HCT116 (cell line): ENCODE data around the gene MYADM. TPM values are rescaled to one million over a fixed set of nuclear protein-coding genes. Genes with fewer than 3 reads are reported as not detected.

ENCODE experiments used
- ATAC-seq: fragments of 200-7000 bp; cut with Tn5 transposase; 2 replicates; pipeline ENCODE4 v1.9.1; 2020; ENCODE audit warnings: mild to moderate bottlenecking, moderate library complexity
- BruUV-seq: library from RNA; stranded (reverse); fragments of 400-500 nt; replicated peaks from 2 replicates; lab custom pipeline; 2021; lab: Mats Ljungman, UMichigan
- CTCF ChIA-PET: fragments of 300-600 bp; sonication (Branson Sonifier 250); formaldehyde crosslinking; loops from one replicate; lab custom pipeline; 2021; ENCODE audit warnings: antibody characterized with exemption; lab: Charles Lee
- POLR2A ChIA-PET: fragments of 300-600, 350-600 bp; sonication (Branson Sonifier 250); formaldehyde crosslinking; loops from one replicate; lab custom pipeline; 2021; ENCODE audit warnings: antibody characterized with exemption; lab: Charles Lee
- RAD21 ChIA-PET, 2 experiments: fragments of 300-600 bp; sonication (Branson Sonifier 250); formaldehyde crosslinking; loops; one replicate each; lab custom pipeline; 2023; ENCODE audit warnings: low total read pairs in 2 of 2; ENCODE audit not compliant: uncharacterized antibody in 2 of 2, unreplicated experiment in 2 of 2, low non-redundant PET in 1 of 2; lab: Charles Lee
- DNase-seq: peaks from one replicate; pipeline ENCODE4 v3.0.0-alpha.2; 2010; ENCODE audit warnings: low read depth, low spot score
- H2AFZ ChIP-seq: fragments of 200-600 bp; shearing (Covaris generic), sonication (generic); 2 replicates; pipeline ENCODE4 v1.6.1; 2017; ENCODE audit warnings: low read depth, mixed run types, mixed read lengths, antibody characterized with exemption, low read length; ENCODE audit not compliant: poor library complexity, severe bottlenecking
- H3K27ac ChIP-seq: 2 replicates; pipeline ENCODE4 v1.5.1; 2012; ENCODE audit warnings: low read depth, low read length
- H3K27me3 ChIP-seq: fragments of 200-600 bp; sonication (generic); 2 replicates; pipeline ENCODE4 v1.6.1; 2016; ENCODE audit warnings: mixed run types, low read length, mixed read lengths; ENCODE audit not compliant: insufficient read depth
- H3K36me3 ChIP-seq, 2 experiments: fragments of 200-500 bp in 1 of 2; fragments of 200-600 bp in 1 of 2; sonication (Bioruptor generic) in 1 of 2; sonication (generic) in 1 of 2; 2 replicates each; pipeline versions ENCODE4 v1.5.1 to v1.6.1; 2014 to 2016; ENCODE audit warnings: low read length in 2 of 2, inconsistent platforms in 1 of 2, mixed read lengths in 1 of 2, mixed run types in 1 of 2; ENCODE audit not compliant: insufficient read depth in 2 of 2, control insufficient read depth in 1 of 2
- H3K4me1 ChIP-seq, 2 experiments: fragments of 200-600 bp in 1 of 2; sonication (generic) in 1 of 2; 2 replicates each; pipeline versions ENCODE4 v1.5.1 to v1.6.1; 2012 to 2017; ENCODE audit warnings: low read length in 2 of 2, inconsistent platforms in 1 of 2, mild to moderate bottlenecking in 1 of 2, mixed read lengths in 1 of 2, mixed run types in 1 of 2, moderate library complexity in 1 of 2; ENCODE audit not compliant: insufficient read depth in 2 of 2, control insufficient read depth in 1 of 2
- H3K4me2 ChIP-seq: fragments of 200-600 bp; sonication (generic); 2 replicates; pipeline ENCODE4 v1.6.1; 2017; ENCODE audit warnings: mixed run types, low read length, mixed read lengths
- H3K4me3 ChIP-seq, 2 experiments: fragments of 200-600 bp in 1 of 2; sonication (generic) in 1 of 2; replicated peaks in 1 of 2; 2 replicates each; pipeline ENCODE4 v1.5.1; 2011 to 2016; ENCODE audit warnings: low read length in 2 of 2, control low read depth in 1 of 2, low read depth in 1 of 2, mild to moderate bottlenecking in 1 of 2, mixed read lengths in 1 of 2, mixed run types in 1 of 2
- H3K79me2 ChIP-seq: fragments of 200-600 bp; sonication (generic); 2 replicates; pipeline ENCODE4 v1.6.1; 2017; ENCODE audit warnings: mild to moderate bottlenecking, mixed run types, low read length, moderate library complexity, mixed read lengths; ENCODE audit not compliant: insufficient read depth
- H3K9ac ChIP-seq: fragments of 200-600 bp; sonication (generic); 2 replicates; pipeline ENCODE4 v1.6.1; 2016; ENCODE audit warnings: low read length, mixed read lengths
- H3K9me2 ChIP-seq: fragments of 200-600 bp; sonication (generic), shearing (Covaris generic); 2 replicates; pipeline ENCODE4 v1.6.1; 2017; ENCODE audit warnings: mixed run types, mild to moderate bottlenecking, moderate library complexity; ENCODE audit not compliant: insufficient read depth
- H3K9me3 ChIP-seq, 2 experiments: fragments of 200-500 bp in 1 of 2; fragments of 200-600 bp in 1 of 2; sonication (Bioruptor generic) in 1 of 2; sonication (generic) in 1 of 2; 2 replicates each; pipeline ENCODE4 v1.6.1; 2014 to 2017; ENCODE audit warnings: low read length in 2 of 2, mixed read lengths in 2 of 2, inconsistent platforms in 1 of 2, low read depth in 1 of 2, mild to moderate bottlenecking in 1 of 2, mixed run types in 1 of 2, moderate library complexity in 1 of 2; ENCODE audit not compliant: control insufficient read depth in 1 of 2, insufficient read depth in 1 of 2
- H4K20me1 ChIP-seq: fragments of 200-600 bp; sonication (generic), shearing (Covaris generic); 2 replicates; pipeline ENCODE4 v1.6.1; 2017; ENCODE audit warnings: mixed run types, mild to moderate bottlenecking, moderate library complexity; ENCODE audit not compliant: insufficient read depth
- CBX3 ChIP-seq: IDR thresholded peaks from 2 replicates; pipeline ENCODE4 v1.6.1; 2012; ENCODE audit warnings: low read depth
- CEBPB ChIP-seq: IDR thresholded peaks from 2 replicates; pipeline ENCODE4 v1.6.1; 2012; ENCODE audit warnings: low read depth
- ELF1 ChIP-seq: IDR thresholded peaks from 2 replicates; pipeline ENCODE4 v1.6.1; 2012; ENCODE audit warnings: low read depth, borderline replicate concordance
- EZH2phosphoT487 ChIP-seq: fragments of 200-600 bp; IDR thresholded peaks from 2 replicates; pipeline ENCODE4 v1.6.1; 2018; ENCODE audit warnings: antibody characterized with exemption, borderline replicate concordance
- FOSL1 ChIP-seq: IDR thresholded peaks from 2 replicates; pipeline ENCODE4 v1.6.1; 2012; ENCODE audit warnings: low read depth
- JUND ChIP-seq: IDR thresholded peaks from 2 replicates; pipeline ENCODE4 v1.6.1; 2012
- POLR2A ChIP-seq: IDR thresholded peaks from 2 replicates; pipeline ENCODE4 v1.7.0; 2011; ENCODE audit warnings: borderline replicate concordance; ENCODE audit not compliant: insufficient read depth, insufficient read length; ENCODE audit errors: extremely low read depth
- POLR2AphosphoS5 ChIP-seq: IDR thresholded peaks from 2 replicates; pipeline ENCODE4 v1.6.1; 2011; ENCODE audit warnings: mild to moderate bottlenecking, low read depth, low read length, moderate library complexity
- RAD21 ChIP-seq: IDR thresholded peaks from 2 replicates; pipeline ENCODE4 v1.6.1; 2012; ENCODE audit warnings: low read depth, mild to moderate bottlenecking
- SP1 ChIP-seq: IDR thresholded peaks from 2 replicates; pipeline ENCODE4 v1.6.1; 2012; ENCODE audit warnings: low read depth
- SRF ChIP-seq: IDR thresholded peaks from 2 replicates; pipeline ENCODE4 v1.6.1; 2012; ENCODE audit warnings: low read depth
- TCF7L2 ChIP-seq: IDR thresholded peaks from 2 replicates; pipeline ENCODE4 v1.7.0; 2011; ENCODE audit warnings: borderline replicate concordance, inconsistent platforms; ENCODE audit not compliant: insufficient read depth, insufficient read length; ENCODE audit errors: extremely low read depth
- ZFX ChIP-seq: fragments of 450-650 bp; IDR thresholded peaks from 2 replicates; pipeline ENCODE4 v1.6.1; 2017
- ZNF274 ChIP-seq: fragments of 200-500 bp; sonication (Bioruptor generic); IDR thresholded peaks from 2 replicates; pipeline ENCODE4 v1.6.1; 2014; ENCODE audit warnings: mild to moderate bottlenecking, low read depth, low read length, inconsistent platforms
- intact Hi-C: fragments of 100-400 bp; cut with micrococcal nuclease; formaldehyde crosslinking; loops from 2 replicates; pipeline ENCODE4 v1.10.0; 2022
- total RNA-seq: library from RNA; stranded (reverse); gene quantifications from one replicate; pipeline ENCODE4 v1.2.1, GENCODE V29; 2021; ENCODE audit not compliant: unreplicated experiment
- TF ChIP-seq, protein P1 (sequence below): IDR thresholded peaks from 2 replicates; pipeline ENCODE4 v1.6.1; 2012; ENCODE audit warnings: low read depth
- TF ChIP-seq, protein P2 (sequence below): IDR thresholded peaks from 2 replicates; pipeline ENCODE4 v1.6.1; 2011; ENCODE audit warnings: mild to moderate bottlenecking, low read length, moderate library complexity; ENCODE audit not compliant: insufficient replicate concordance; ENCODE audit errors: extremely low read depth
- TF ChIP-seq, protein P3 (sequence below), 3 experiments: fragments of 200-600 bp in 1 of 3; sonication (generic) in 1 of 3; IDR thresholded peaks in 2 of 3; conservative IDR thresholded peaks in 1 of 3; 2 replicates each; pipeline ENCODE4 v1.5.1; 2012 to 2017; ENCODE audit warnings: low read depth in 2 of 3, low read length in 2 of 3, antibody characterized with exemption in 1 of 3, borderline replicate concordance in 1 of 3, control low read depth in 1 of 3, mild to moderate bottlenecking in 1 of 3, mixed read lengths in 1 of 3, mixed run types in 1 of 3, moderate library complexity in 1 of 3; ENCODE audit not compliant: insufficient read depth in 1 of 3
- TF ChIP-seq, protein P4 (sequence below): IDR thresholded peaks from 2 replicates; pipeline ENCODE4 v1.6.1; 2012
- TF ChIP-seq, protein P5 (sequence below): IDR thresholded peaks from 2 replicates; pipeline ENCODE4 v1.6.1; 2012

The MYADM gene
- total RNA-seq, 1 experiment from 2014 or later: 79.6 TPM

DNA sequence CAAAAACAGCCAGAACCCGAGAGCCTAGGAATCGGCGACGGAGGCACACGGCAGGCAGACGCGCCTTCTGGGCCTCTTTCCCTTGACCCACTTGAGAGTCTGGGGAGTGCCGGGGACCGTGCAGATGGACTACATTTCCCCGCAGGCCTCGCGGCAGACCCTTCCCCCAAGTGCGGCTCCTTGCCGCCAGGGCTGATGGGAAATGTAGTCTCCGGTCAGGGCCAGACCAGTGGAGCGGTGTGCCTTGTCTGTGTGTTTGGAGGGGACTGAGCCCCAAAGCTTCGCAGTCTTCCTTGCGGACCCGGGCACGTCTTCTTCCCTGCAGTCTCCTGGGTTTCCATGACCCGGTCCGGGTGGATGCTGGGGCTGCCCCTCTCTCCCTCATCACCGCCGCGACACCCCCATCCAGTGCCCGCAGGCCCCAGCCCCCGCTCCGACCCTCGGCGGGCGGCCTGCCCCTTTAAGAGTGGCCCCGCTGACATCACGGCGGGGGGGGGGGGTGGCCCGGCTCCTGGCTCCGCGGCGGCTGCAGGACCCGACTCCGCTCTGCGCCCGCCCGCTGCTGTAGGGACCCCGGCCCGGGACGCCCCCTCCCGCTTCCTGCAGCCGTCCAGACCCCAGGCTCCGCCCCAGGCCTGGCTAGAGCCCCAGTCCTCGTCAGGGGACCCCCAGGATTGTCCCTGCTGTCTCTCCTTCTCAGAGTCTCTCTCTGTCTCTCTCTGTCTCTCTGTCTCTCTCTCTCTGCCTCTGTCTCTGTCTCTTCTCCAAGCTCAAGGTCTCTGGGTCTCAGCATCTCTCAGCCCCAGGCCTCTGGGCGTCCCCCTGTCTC lies 40.6 kb downstream of the MYADM start:
- POLR2A ChIA-PET: no interaction called here
- no peaks in the 10 kb centered on the region for H3K79me2 ChIP-seq
- RAD21 ChIA-PET: no interaction called here
- H2AFZ ChIP-seq: no peak overlapping the region
- ATAC-seq: peak; percentile 66
- no peaks in the 10 kb centered on the region for H3K9me3 ChIP-seq
- no peak for DNase-seq
- TF ChIP-seq, protein P1, sequence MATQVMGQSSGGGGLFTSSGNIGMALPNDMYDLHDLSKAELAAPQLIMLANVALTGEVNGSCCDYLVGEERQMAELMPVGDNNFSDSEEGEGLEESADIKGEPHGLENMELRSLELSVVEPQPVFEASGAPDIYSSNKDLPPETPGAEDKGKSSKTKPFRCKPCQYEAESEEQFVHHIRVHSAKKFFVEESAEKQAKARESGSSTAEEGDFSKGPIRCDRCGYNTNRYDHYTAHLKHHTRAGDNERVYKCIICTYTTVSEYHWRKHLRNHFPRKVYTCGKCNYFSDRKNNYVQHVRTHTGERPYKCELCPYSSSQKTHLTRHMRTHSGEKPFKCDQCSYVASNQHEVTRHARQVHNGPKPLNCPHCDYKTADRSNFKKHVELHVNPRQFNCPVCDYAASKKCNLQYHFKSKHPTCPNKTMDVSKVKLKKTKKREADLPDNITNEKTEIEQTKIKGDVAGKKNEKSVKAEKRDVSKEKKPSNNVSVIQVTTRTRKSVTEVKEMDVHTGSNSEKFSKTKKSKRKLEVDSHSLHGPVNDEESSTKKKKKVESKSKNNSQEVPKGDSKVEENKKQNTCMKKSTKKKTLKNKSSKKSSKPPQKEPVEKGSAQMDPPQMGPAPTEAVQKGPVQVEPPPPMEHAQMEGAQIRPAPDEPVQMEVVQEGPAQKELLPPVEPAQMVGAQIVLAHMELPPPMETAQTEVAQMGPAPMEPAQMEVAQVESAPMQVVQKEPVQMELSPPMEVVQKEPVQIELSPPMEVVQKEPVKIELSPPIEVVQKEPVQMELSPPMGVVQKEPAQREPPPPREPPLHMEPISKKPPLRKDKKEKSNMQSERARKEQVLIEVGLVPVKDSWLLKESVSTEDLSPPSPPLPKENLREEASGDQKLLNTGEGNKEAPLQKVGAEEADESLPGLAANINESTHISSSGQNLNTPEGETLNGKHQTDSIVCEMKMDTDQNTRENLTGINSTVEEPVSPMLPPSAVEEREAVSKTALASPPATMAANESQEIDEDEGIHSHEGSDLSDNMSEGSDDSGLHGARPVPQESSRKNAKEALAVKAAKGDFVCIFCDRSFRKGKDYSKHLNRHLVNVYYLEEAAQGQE: no peak
- TF ChIP-seq RAD21 (no peak), TCF7L2 (no peak), ZNF274 (no peak), FOSL1 (no peak), SP1 (no peak), JUND (no peak), POLR2A (no peak), POLR2AphosphoS5 (no peak), CBX3 (no peak), EZH2phosphoT487 (no peak), CEBPB (no peak), ELF1 (no peak), ZFX (no peak), SRF (no peak)
- TF ChIP-seq, protein P2, sequence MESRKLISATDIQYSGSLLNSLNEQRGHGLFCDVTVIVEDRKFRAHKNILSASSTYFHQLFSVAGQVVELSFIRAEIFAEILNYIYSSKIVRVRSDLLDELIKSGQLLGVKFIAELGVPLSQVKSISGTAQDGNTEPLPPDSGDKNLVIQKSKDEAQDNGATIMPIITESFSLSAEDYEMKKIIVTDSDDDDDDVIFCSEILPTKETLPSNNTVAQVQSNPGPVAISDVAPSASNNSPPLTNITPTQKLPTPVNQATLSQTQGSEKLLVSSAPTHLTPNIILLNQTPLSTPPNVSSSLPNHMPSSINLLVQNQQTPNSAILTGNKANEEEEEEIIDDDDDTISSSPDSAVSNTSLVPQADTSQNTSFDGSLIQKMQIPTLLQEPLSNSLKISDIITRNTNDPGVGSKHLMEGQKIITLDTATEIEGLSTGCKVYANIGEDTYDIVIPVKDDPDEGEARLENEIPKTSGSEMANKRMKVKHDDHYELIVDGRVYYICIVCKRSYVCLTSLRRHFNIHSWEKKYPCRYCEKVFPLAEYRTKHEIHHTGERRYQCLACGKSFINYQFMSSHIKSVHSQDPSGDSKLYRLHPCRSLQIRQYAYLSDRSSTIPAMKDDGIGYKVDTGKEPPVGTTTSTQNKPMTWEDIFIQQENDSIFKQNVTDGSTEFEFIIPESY: no peak
- TF ChIP-seq, protein P3, sequence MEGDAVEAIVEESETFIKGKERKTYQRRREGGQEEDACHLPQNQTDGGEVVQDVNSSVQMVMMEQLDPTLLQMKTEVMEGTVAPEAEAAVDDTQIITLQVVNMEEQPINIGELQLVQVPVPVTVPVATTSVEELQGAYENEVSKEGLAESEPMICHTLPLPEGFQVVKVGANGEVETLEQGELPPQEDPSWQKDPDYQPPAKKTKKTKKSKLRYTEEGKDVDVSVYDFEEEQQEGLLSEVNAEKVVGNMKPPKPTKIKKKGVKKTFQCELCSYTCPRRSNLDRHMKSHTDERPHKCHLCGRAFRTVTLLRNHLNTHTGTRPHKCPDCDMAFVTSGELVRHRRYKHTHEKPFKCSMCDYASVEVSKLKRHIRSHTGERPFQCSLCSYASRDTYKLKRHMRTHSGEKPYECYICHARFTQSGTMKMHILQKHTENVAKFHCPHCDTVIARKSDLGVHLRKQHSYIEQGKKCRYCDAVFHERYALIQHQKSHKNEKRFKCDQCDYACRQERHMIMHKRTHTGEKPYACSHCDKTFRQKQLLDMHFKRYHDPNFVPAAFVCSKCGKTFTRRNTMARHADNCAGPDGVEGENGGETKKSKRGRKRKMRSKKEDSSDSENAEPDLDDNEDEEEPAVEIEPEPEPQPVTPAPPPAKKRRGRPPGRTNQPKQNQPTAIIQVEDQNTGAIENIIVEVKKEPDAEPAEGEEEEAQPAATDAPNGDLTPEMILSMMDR (IDR thresholded peaks at IDR 0.05 in 2 of 3, conservative IDR thresholded peaks at IDR 0.05 in 1 of 3; ENCODE audit: borderline replicate concordance in 1 of 3, insufficient read depth in 1 of 3, low read depth in 2 of 3, low read length in 2 of 3): no peak
- TF ChIP-seq, protein P4, sequence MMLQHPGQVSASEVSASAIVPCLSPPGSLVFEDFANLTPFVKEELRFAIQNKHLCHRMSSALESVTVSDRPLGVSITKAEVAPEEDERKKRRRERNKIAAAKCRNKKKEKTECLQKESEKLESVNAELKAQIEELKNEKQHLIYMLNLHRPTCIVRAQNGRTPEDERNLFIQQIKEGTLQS: no peak
- TF ChIP-seq, protein P5, sequence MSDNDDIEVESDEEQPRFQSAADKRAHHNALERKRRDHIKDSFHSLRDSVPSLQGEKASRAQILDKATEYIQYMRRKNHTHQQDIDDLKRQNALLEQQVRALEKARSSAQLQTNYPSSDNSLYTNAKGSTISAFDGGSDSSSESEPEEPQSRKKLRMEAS: no peak
- CTCF ChIA-PET: no interaction called here
- H3K27ac ChIP-seq: no peak overlapping the region
- no peaks in the 10 kb centered on the region for H3K36me3 ChIP-seq
- no peak overlapping the region for H3K9ac ChIP-seq
- H3K9me2 ChIP-seq: no peaks in the 10 kb centered on the region
- no peak overlapping the region; a peak in 1 of 4 replicates for H3K4me3 ChIP-seq
- H3K4me1 ChIP-seq: peaks cover 0 to 12% of the 10 kb centered on the region in 2 experiments; a peak in 2 of 4 replicates
- H3K27me3 ChIP-seq: peaks cover 14% of the 10 kb centered on the region; the same call in 1 of the 2 replicates
- H4K20me1 ChIP-seq: no peaks in the 10 kb centered on the region
- peak overlapping the region; percentile 8; the same call in 1 of the 2 replicates for H3K4me2 ChIP-seq
- BruUV-seq: no TSS peak
- intact Hi-C loops: loop anchor here (5.0 kb wide), 1 partner anchor 114 kb away; no protein-coding TSS in a partner anchor
